ENCODE data around the gene RAPGEF2. TPM values are rescaled to one million over a fixed set of nuclear protein-coding genes. Genes with fewer than 3 reads are reported as not detected.

The RAPGEF2 gene
- polyA plus RNA-seq, 1 donor (not counting 4 experiments of a cell fraction or from before 2014, with no cell fraction given), result 23.8 TPM

DNA sequence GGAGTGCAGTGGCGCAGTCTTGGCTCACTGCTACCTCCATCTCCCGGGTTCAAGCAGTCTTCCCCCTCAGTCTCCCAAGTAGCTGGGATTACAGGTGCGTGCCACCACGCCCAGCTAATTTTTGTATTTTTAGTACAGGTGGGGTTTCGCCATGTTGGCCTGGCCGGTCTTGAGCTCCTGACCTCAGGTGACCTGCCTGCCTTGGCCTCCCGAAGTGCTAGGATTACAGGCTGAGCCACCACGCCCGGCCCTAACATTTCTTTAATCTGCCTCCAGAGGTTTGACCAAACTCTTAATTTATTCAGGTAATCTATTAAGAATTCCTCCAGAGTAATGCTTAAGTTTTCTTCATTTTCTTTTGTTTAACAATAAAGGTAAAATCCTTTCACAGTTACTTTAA lies 171.0 kb downstream of the RAPGEF2 start:
- no peak for TF ChIP-seq EZH2 (IDR thresholded peaks at IDR 0.05; ENCODE audit: low read length)
- TF ChIP-seq, protein P1, sequence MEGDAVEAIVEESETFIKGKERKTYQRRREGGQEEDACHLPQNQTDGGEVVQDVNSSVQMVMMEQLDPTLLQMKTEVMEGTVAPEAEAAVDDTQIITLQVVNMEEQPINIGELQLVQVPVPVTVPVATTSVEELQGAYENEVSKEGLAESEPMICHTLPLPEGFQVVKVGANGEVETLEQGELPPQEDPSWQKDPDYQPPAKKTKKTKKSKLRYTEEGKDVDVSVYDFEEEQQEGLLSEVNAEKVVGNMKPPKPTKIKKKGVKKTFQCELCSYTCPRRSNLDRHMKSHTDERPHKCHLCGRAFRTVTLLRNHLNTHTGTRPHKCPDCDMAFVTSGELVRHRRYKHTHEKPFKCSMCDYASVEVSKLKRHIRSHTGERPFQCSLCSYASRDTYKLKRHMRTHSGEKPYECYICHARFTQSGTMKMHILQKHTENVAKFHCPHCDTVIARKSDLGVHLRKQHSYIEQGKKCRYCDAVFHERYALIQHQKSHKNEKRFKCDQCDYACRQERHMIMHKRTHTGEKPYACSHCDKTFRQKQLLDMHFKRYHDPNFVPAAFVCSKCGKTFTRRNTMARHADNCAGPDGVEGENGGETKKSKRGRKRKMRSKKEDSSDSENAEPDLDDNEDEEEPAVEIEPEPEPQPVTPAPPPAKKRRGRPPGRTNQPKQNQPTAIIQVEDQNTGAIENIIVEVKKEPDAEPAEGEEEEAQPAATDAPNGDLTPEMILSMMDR (optimal IDR thresholded peaks at IDR 0.05 in 1 of 3, IDR thresholded peaks at IDR 0.05 in 1 of 3, conservative IDR thresholded peaks at IDR 0.05 in 1 of 3; ENCODE audit: extremely low read depth in 1 of 3, insufficient read depth in 2 of 3, low read length in 3 of 3), result no peak
- no peak for FAIRE-seq

DNA sequence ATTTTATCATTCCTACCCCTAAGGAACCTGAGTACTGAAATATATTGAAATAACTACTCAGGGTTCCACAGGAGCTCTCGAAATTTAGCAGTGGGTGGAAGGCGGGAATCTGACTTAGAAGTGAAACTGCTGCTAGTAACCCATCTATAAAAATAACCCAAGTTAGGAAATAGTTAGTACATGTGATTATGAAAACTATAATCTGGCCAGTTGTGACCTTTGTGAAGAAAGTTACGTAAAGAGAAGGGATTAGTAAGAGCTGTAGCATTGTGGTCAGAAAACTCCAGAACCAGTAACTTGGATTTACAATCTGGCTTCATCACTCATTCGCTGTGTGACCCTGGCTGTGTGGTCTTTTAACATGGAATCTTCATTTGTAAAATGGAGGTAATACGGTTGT lies 175.5 kb downstream of the RAPGEF2 start:
- Histone ChIP-seq H3K4me2 (ENCODE audit: control insufficient read depth, extremely low read depth, insufficient read depth, low read depth, low read length) (no peak overlapping the region), H3K36me3 (ENCODE audit: control insufficient read depth in 2 of 2, extremely low read depth in 1 of 2, insufficient read depth in 2 of 2, low read length in 2 of 2) (no peaks in the 10 kb centered on the region), H3K27me3 (ENCODE audit: control insufficient read depth, extremely low read depth, insufficient read depth, low read length) (no peaks in the 10 kb centered on the region), H3K79me2 (ENCODE audit: control insufficient read depth, insufficient read depth, low read length) (no peaks in the 10 kb centered on the region), H3K4me3 (ENCODE audit: control insufficient read depth in 2 of 3, extremely low read depth in 1 of 3, insufficient read depth in 2 of 3, low read depth in 1 of 3, low read length in 3 of 3) (no peak overlapping the region), H3K27ac (ENCODE audit: control insufficient read depth, insufficient read depth, low read length) (no peak overlapping the region), H3K9ac (ENCODE audit: control insufficient read depth, extremely low read depth, insufficient read depth, low read length) (no peak overlapping the region), H3K4me1 (ENCODE audit: control insufficient read depth, extremely low read depth, insufficient read depth, low read length) (peaks cover 24% of the 10 kb centered on the region), H2AFZ (ENCODE audit: control insufficient read depth, low read length) (no peak overlapping the region), H3K9me1 (ENCODE audit: control insufficient read depth, extremely low read depth, insufficient read depth, low read length) (no peaks in the 10 kb centered on the region), H3K9me3 (ENCODE audit: control insufficient read depth, low read depth, low read length) (no peaks in the 10 kb centered on the region), H4K20me1 (ENCODE audit: control insufficient read depth, extremely low read depth, insufficient read depth, low read length) (no peaks in the 10 kb centered on the region)
- TF ChIP-seq, protein P1 (optimal IDR thresholded peaks at IDR 0.05 in 1 of 3, IDR thresholded peaks at IDR 0.05 in 1 of 3, conservative IDR thresholded peaks at IDR 0.05 in 1 of 3; ENCODE audit: extremely low read depth in 1 of 3, insufficient read depth in 2 of 3, low read length in 3 of 3), result no peak
- TF ChIP-seq EZH2 (IDR thresholded peaks at IDR 0.05; ENCODE audit: low read length), result no peak
- DNase-seq (ENCODE audit: low read depth, low spot score) (no peak), FAIRE-seq (no peak)
- dilution Hi-C loops (cut with MboI; ENCODE audit: extremely low pct_ligation_motif_present, low sequenced_read_pairs), result no loop called here

More for the DNA sequence above, 171.0 kb downstream of the RAPGEF2 start:
- H3K9ac ChIP-seq (ENCODE audit: control insufficient read depth, extremely low read depth, insufficient read depth, low read length), result no peak overlapping the region
- peaks cover 26% of the 10 kb centered on the region for H3K4me1 ChIP-seq (ENCODE audit: control insufficient read depth, extremely low read depth, insufficient read depth, low read length)
- no peaks in the 10 kb centered on the region for H4K20me1 ChIP-seq (ENCODE audit: control insufficient read depth, extremely low read depth, insufficient read depth, low read length)
- H3K9me1 ChIP-seq (ENCODE audit: control insufficient read depth, extremely low read depth, insufficient read depth, low read length), result no peaks in the 10 kb centered on the region
- no peaks in the 10 kb centered on the region for H3K9me3 ChIP-seq (ENCODE audit: control insufficient read depth, low read depth, low read length)
- no peak overlapping the region for H3K4me2 ChIP-seq (ENCODE audit: control insufficient read depth, extremely low read depth, insufficient read depth, low read depth, low read length)
- no peaks in the 10 kb centered on the region for H3K36me3 ChIP-seq (ENCODE audit: control insufficient read depth in 2 of 2, extremely low read depth in 1 of 2, insufficient read depth in 2 of 2, low read length in 2 of 2)
- dilution Hi-C loops (cut with MboI; ENCODE audit: extremely low pct_ligation_motif_present, low sequenced_read_pairs), result no loop called here
- peak overlapping the region; percentile 6 for H3K27ac ChIP-seq (ENCODE audit: control insufficient read depth, insufficient read depth, low read length)
- H3K4me3 ChIP-seq (ENCODE audit: control insufficient read depth in 2 of 3, extremely low read depth in 1 of 3, insufficient read depth in 2 of 3, low read depth in 1 of 3, low read length in 3 of 3), result no peak overlapping the region
- H3K79me2 ChIP-seq (ENCODE audit: control insufficient read depth, insufficient read depth, low read length), result no peaks in the 10 kb centered on the region
- no peak overlapping the region for H2AFZ ChIP-seq (ENCODE audit: control insufficient read depth, low read length)
- no peaks in the 10 kb centered on the region for H3K27me3 ChIP-seq (ENCODE audit: control insufficient read depth, extremely low read depth, insufficient read depth, low read length)
- DNase-seq (ENCODE audit: low read depth, low spot score), result no peak

All from keratinocyte (primary cell).